UCSD-AML1 (cell line): ENCODE data around the gene ANXA8.

Experiments used
- DNase-seq: peaks from one replicate; lab custom pipeline; 2025; ENCODE audit not compliant: unreplicated experiment; lab: John Stamatoyannopoulos, UW

ANXA8 gene

GRCh38 chr10:47449102-47449978 lies 34.6 kb downstream of the ANXA8 start:
- no peak for DNase-seq

GRCh38 chr10:47447705-47448104 lies 36.2 kb downstream of the ANXA8 start:
- no peak for DNase-seq

GRCh38 chr10:47447209-47447608 lies 36.7 kb downstream of the ANXA8 start:
- no peak for DNase-seq

GRCh38 chr10:47445720-47446119 lies 38.2 kb downstream of the ANXA8 start:
- no peak for DNase-seq

GRCh38 chr10:47444047-47444446 lies 39.9 kb downstream of the ANXA8 start:
- no peak for DNase-seq

- DNase-seq = no peak
These were observed 40.8 kb downstream of the ANXA8 start for GRCh38 chr10:47443145-47443544.

GRCh38 chr10:47442351-47442750 lies 41.6 kb downstream of the ANXA8 start:
- no peak for DNase-seq

GRCh38 chr10:47441938-47442337 lies 42.0 kb downstream of the ANXA8 start:
- no peak for DNase-seq

GRCh38 chr10:47440207-47440606 lies 43.7 kb downstream of the ANXA8 start:
- no peak for DNase-seq

GRCh38 chr10:47438857-47439474 lies 44.9 kb downstream of the ANXA8 start:
- DNase-seq = peak; percentile 20

- DNase-seq = no peak
These were observed 48.8 kb downstream of the ANXA8 start for GRCh38 chr10:47435081-47435480.

GRCh38 chr10:47425813-47426419 lies 58.0 kb downstream of the ANXA8 start:
- no peak for DNase-seq

- DNase-seq = no peak
These were observed 59.7 kb downstream of the ANXA8 start for GRCh38 chr10:47424231-47424630.

- no peak for DNase-seq
These were observed 60.4 kb downstream of the ANXA8 start for GRCh38 chr10:47423476-47423875.

GRCh38 chr10:47421057-47421952 lies 62.6 kb downstream of the ANXA8 start:
- no peak for DNase-seq

GRCh38 chr10:47420305-47421056 lies 63.4 kb downstream of the ANXA8 start:
- DNase-seq = no peak

GRCh38 chr10:47419421-47419820 lies 64.5 kb downstream of the ANXA8 start:
- DNase-seq = no peak

- no peak for DNase-seq
These were observed 64.9 kb downstream of the ANXA8 start for GRCh38 chr10:47418966-47419365.

- no peak for DNase-seq
These were observed 65.6 kb downstream of the ANXA8 start for GRCh38 chr10:47418321-47418720.
